Gastrocnemius medialis (tissue), 4 donors: ENCODE data around the gene MBD1.

ENCODE experiments used
- POLR2A ChIP-seq, 2 donors: fragments of 450-650 bp; IDR thresholded peaks; one replicate each; pipeline ENCODE4 v1.6.1; 2017; ENCODE audit warnings: antibody characterized with exemption in 2 of 2, mild to moderate bottlenecking in 2 of 2, moderate library complexity in 2 of 2
- TF ChIP-seq, protein P1 (sequence below), 5 experiments: fragments of 450-650 bp in 3 of 5; fragments of 200-600 bp in 2 of 5; sonication (generic) in 2 of 5; IDR thresholded peaks in 4 of 5; conservative IDR thresholded peaks in 1 of 5; 1 replicate in 4 of 5; 2 replicates in 1 of 5; pipeline ENCODE4 v1.5.1; 2016 to 2019; ENCODE audit warnings: antibody characterized with exemption in 5 of 5, mild to moderate bottlenecking in 3 of 5, moderate library complexity in 3 of 5

- TF ChIP-seq POLR2A (IDR thresholded peaks at IDR 0.05): no peak
- TF ChIP-seq, protein P1, sequence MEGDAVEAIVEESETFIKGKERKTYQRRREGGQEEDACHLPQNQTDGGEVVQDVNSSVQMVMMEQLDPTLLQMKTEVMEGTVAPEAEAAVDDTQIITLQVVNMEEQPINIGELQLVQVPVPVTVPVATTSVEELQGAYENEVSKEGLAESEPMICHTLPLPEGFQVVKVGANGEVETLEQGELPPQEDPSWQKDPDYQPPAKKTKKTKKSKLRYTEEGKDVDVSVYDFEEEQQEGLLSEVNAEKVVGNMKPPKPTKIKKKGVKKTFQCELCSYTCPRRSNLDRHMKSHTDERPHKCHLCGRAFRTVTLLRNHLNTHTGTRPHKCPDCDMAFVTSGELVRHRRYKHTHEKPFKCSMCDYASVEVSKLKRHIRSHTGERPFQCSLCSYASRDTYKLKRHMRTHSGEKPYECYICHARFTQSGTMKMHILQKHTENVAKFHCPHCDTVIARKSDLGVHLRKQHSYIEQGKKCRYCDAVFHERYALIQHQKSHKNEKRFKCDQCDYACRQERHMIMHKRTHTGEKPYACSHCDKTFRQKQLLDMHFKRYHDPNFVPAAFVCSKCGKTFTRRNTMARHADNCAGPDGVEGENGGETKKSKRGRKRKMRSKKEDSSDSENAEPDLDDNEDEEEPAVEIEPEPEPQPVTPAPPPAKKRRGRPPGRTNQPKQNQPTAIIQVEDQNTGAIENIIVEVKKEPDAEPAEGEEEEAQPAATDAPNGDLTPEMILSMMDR (IDR thresholded peaks at IDR 0.05 in 4 of 5, conservative IDR thresholded peaks at IDR 0.05 in 1 of 5): no peak
These were observed 26.6 kb upstream of the MBD1 start for GRCh38 chr18:50307738-50308470.
